Brain microvascular endothelial cell (primary cell): ENCODE results near the gene CROCC2.

ENCODE experiments used
- DNase-seq: peaks from one replicate; pipeline ENCODE4 v3.0.0-alpha.2; 2020
- H3K27ac ChIP-seq: fragments of 250-450 bp; sonication (Bioruptor Pico); 2 replicates; pipeline ENCODE4 v1.5.1; 2020; ENCODE audit warnings: mild to moderate bottlenecking, moderate library complexity
- H3K27me3 ChIP-seq: fragments of 250-450 bp; sonication (Bioruptor Pico); replicated peaks from 2 replicates; pipeline ENCODE4 v1.5.1; 2020; ENCODE audit warnings: mild to moderate bottlenecking
- H3K36me3 ChIP-seq: fragments of 250-450 bp; sonication (Bioruptor Pico); replicated peaks from 2 replicates; pipeline ENCODE4 v1.5.1; 2020; ENCODE audit warnings: mild to moderate bottlenecking
- H3K4me3 ChIP-seq: 2 replicates; pipeline ENCODE4 v1.5.1; 2011; ENCODE audit warnings: low read depth, mild to moderate bottlenecking, control low read depth, low read length, moderate library complexity
- CTCF ChIP-seq: IDR thresholded peaks from 2 replicates; pipeline ENCODE4 v1.5.1; 2011; ENCODE audit warnings: low read depth, mild to moderate bottlenecking, moderate library complexity, low read length, control low read depth, inconsistent platforms; ENCODE audit errors: missing control alignments
- in situ Hi-C: cut with HindIII; loops from 2 replicates; pipeline ENCODE4 v1.10.0; 2017; ENCODE audit warnings: low sequenced_read_pairs, low pct_ligation_motif_present

The CROCC2 gene

DNA sequence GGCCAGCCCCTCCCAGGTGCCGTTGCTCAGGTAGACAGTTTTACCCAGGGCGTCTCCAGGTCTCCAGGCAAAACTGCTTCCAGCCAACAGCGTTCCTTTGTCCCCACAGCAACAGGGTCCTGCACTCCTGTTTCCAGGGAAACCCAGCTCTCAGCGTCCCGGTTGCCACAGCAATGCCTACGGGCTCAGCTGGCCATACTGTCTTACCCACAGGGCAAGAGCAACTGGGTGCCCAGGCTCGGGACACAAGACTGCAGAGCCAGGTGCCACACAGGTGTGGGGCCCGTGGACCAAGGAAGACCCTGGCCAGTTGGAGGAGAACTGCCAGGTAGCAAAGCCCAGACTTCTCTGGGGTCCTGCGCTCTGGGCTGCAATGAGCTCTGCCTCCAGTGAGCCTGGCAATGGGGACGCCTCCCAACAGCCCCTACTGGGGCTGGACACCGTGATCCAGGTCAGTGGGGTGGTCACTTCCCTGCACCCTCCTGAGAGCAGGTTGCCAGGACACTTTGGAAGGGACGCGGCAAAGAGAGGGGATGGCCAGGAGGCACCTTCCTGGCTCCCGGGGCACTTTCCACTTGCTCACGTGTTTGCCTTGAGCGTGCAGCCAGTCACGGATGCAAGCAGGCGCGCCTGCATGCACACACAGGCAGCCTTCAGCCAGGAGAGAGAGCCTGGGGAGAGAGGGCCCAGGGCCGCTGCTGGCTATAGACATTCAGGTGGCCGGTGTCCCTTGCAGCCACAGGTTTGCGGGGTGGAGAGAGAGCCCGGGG, at the start of gene CROCC2:
Gene CROCC2 (plus strand): TSS at position 196 of the 770 bp plus-strand sequence. CDS start 178 bp downstream, at position 374.
- no peak for TF ChIP-seq CTCF
- in situ Hi-C loops, result no loop called here
- Histone ChIP-seq H3K27ac (no peak within 1 kb of the TSS), H3K36me3 (no peaks in the 10 kb centered on the region), H3K4me3 (no peak within 1 kb of the TSS), H3K27me3 (peaks cover 2% of the 10 kb centered on the region)
- DNase-seq, result no peak

GRCh38 chr2:240857039-240858008, 48.8 kb upstream of the CROCC2 start:
- no peaks in the 10 kb centered on the region for H3K27me3 ChIP-seq
- H3K4me3 ChIP-seq, result no peak overlapping the region
- H3K36me3 ChIP-seq, result no peaks in the 10 kb centered on the region
- H3K27ac ChIP-seq, result no peak overlapping the region
- in situ Hi-C loops, result no loop called here
- TF ChIP-seq CTCF, result no peak
- DNase-seq, result no peak

- DNase-seq, result no peak
- no peak for TF ChIP-seq CTCF
- Histone ChIP-seq H3K36me3 (no peaks in the 10 kb centered on the region), H3K27me3 (no peaks in the 10 kb centered on the region), H3K4me3 (no peak overlapping the region), H3K27ac (no peak overlapping the region)
- in situ Hi-C loops, result no loop called here
Measured at GRCh38 chr2:240858321-240858720, 47.8 kb upstream of the CROCC2 start.

GRCh38 chr2:240858871-240859270, 47.3 kb upstream of the CROCC2 start:
- in situ Hi-C loops, result no loop called here

DNA sequence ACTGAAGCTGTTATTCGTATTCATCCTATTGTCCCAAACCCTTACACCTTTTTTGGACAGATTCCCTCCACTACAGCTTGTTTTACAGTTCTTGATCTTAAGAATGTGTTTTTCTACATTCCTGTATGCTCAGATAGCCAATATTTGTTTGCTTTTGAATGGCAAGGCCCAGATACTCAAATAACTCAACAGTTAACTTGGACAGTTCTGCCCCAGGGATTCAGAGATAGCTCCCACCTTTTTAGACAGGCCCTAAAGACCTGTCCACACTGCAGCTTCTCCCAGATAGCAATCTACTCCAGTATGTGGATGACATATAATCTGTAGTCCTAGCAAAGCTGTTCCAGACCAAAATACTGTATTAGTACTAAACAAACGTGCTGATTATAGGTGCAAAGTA, 44.6 kb upstream of the CROCC2 start:
- no peak for DNase-seq
- Histone ChIP-seq H3K4me3 (no peak overlapping the region), H3K36me3 (no peaks in the 10 kb centered on the region), H3K27me3 (no peaks in the 10 kb centered on the region), H3K27ac (no peak overlapping the region)
- TF ChIP-seq CTCF, result no peak
- in situ Hi-C loops, result no loop called here

More at GRCh38 chr2:240858871-240859270, 47.3 kb upstream of the CROCC2 start:
- H3K27me3 ChIP-seq, result no peaks in the 10 kb centered on the region
- H3K4me3 ChIP-seq, result no peak overlapping the region
- no peaks in the 10 kb centered on the region for H3K36me3 ChIP-seq
- no peak for TF ChIP-seq CTCF
- no peak for DNase-seq
- H3K27ac ChIP-seq, result no peak overlapping the region
